ELR (cell line): Measurements from ENCODE around the gene NEK2.
"Not testable (repeated sequence)": the region's sequence is repeated elsewhere in the genome, so short reads cannot be mapped to it uniquely, and the experiment has no call there.

Source experiments
- DNase-seq: peaks from one replicate; pipeline ENCODE4 v3.0.0-alpha.2; 2015; ENCODE audit warnings: low read depth

The NEK2 gene

GRCh38 chr1:211695135-211695816, 19.9 kb upstream of the NEK2 start:
- DNase-seq: no peak

- DNase-seq: not testable (repeated sequence)
Observed at GRCh38 chr1:211693911-211694310, 18.5 kb upstream of the NEK2 start.

- DNase-seq: no peak
Observed at GRCh38 chr1:211688421-211688820, 13.0 kb upstream of the NEK2 start.

GRCh38 chr1:211687462-211688215, 12.2 kb upstream of the NEK2 start:
- DNase-seq: peak; percentile 6

- no peak for DNase-seq
Observed at GRCh38 chr1:211685823-211686222, 10.4 kb upstream of the NEK2 start.

- no peak for DNase-seq
Observed at GRCh38 chr1:211684791-211685190, 9.4 kb upstream of the NEK2 start.

- no peak for DNase-seq
Observed at GRCh38 chr1:211684331-211684730, 8.9 kb upstream of the NEK2 start.

- no peak for DNase-seq
Observed at GRCh38 chr1:211683396-211684297, 8.2 kb upstream of the NEK2 start.

- not testable (repeated sequence) for DNase-seq
Observed at GRCh38 chr1:211682186-211682585, 6.8 kb upstream of the NEK2 start.

GRCh38 chr1:211680752-211681327, 5.4 kb upstream of the NEK2 start:
- DNase-seq: peak; percentile 92

- no peak for DNase-seq
Observed at GRCh38 chr1:211677659-211678058, 2.2 kb upstream of the NEK2 start.

GRCh38 chr1:211676761-211677160, 1.3 kb upstream of the NEK2 start:
- no peak for DNase-seq

- DNase-seq: no peak
Observed at GRCh38 chr1:211676106-211676583, 724 bp upstream of the NEK2 start.

GRCh38 chr1:211667065-211667617, 8.3 kb downstream of the NEK2 start:
- DNase-seq: no peak

GRCh38 chr1:211660718-211661222, 14.7 kb downstream of the NEK2 start:
- no peak for DNase-seq

- DNase-seq: no peak
Observed at GRCh38 chr1:211656728-211657127, 18.7 kb downstream of the NEK2 start.

GRCh38 chr1:211654838-211655787, 20.3 kb downstream of the NEK2 start:
- DNase-seq: peak; percentile 89

- DNase-seq: peak; percentile 66
Observed at GRCh38 chr1:211653959-211654496, 21.4 kb downstream of the NEK2 start.

GRCh38 chr1:211653293-211653692, 22.1 kb downstream of the NEK2 start:
- DNase-seq: peak; percentile 32

- DNase-seq: no peak
Observed at GRCh38 chr1:211652371-211652770, 23.1 kb downstream of the NEK2 start.
